Sigmoid colon (tissue), 7 donors: ENCODE data around the gene DDX60. TPM values are rescaled to one million over a fixed set of nuclear protein-coding genes. Genes with fewer than 3 reads are reported as not detected.

ENCODE experiments used
- DNase-seq: peaks from one replicate; pipeline ENCODE4 v3.0.0-alpha.2; 2019
- H3K27ac ChIP-seq, 4 donors: fragments of 200-600 bp; sonication (generic); one replicate each; pipeline ENCODE4 v1.5.1; 2016 to 2019; ENCODE audit warnings: mild to moderate bottlenecking in 1 of 4
- H3K27me3 ChIP-seq, 3 donors: fragments of 200-600 bp; sonication (generic); one replicate each; pipeline ENCODE4 v1.5.1; 2019; ENCODE audit warnings: mild to moderate bottlenecking in 1 of 3
- H3K36me3 ChIP-seq, 4 donors: fragments of 200-600 bp; sonication (generic); one replicate each; pipeline ENCODE4 v1.5.1; 2016 to 2019
- H3K4me1 ChIP-seq, 4 donors: fragments of 200-600 bp; sonication (generic); one replicate each; pipeline ENCODE4 v1.5.1; 2017 to 2019
- H3K4me3 ChIP-seq, 4 donors: fragments of 200-600 bp; sonication (generic); one replicate each; pipeline ENCODE4 v1.5.1; 2017 to 2019; ENCODE audit warnings: mild to moderate bottlenecking in 2 of 4, moderate library complexity in 1 of 4
- H3K9me3 ChIP-seq, 4 donors: fragments of 200-600 bp in 3 of 4; sonication (generic) in 3 of 4; one replicate each; pipeline versions ENCODE4 v1.5.1 to v1.6.1; 2013 to 2019
- EP300 ChIP-seq, 4 donors: sonication (generic); formaldehyde crosslinking; IDR thresholded peaks; one replicate each; pipeline ENCODE4 v1.6.1; 2017; ENCODE audit warnings: antibody characterized with exemption in 4 of 4
- POLR2A ChIP-seq, 2 donors: fragments of 450-650 bp; IDR thresholded peaks; one replicate each; pipeline ENCODE4 v1.6.1; 2016; ENCODE audit warnings: antibody characterized with exemption in 2 of 2, mild to moderate bottlenecking in 2 of 2, moderate library complexity in 2 of 2
- POLR2AphosphoS5 ChIP-seq, 4 donors: sonication (generic); formaldehyde crosslinking; IDR thresholded peaks; one replicate each; pipeline ENCODE4 v1.6.1; 2017; ENCODE audit warnings: antibody characterized with exemption in 4 of 4
- WGBS, 2 donors: extraction: QIAGEN DNeasy Blood & Tissue Kit; methylation state at CpG; one replicate each; pipeline ENCODE4 v1.1.7; 2013; 5-methylcytosine and 5-hydroxymethylcytosine counted together
- intact Hi-C: fragments of 100-400 bp; cut with DNase I; formaldehyde crosslinking; loops from one replicate; pipeline ENCODE4 v1.15.1; 2023
- polyA plus RNA-seq, 3 donors: library from polyadenylated mRNA; stranded (reverse); fragments of 200-250 nt; gene quantifications; one replicate each; pipeline ENCODE4 v1.2.3, GENCODE V29; 2013
- total RNA-seq, 4 donors: library from RNA; depleted of rRNA; stranded (reverse); fragments of >200 nt; gene quantifications; one replicate each; pipeline ENCODE4 v1.1.0, GENCODE V29; 2016
- TF ChIP-seq, protein P1 (sequence below), 4 experiments: fragments of 450-650 bp in 3 of 4; fragments of 200-600 bp in 1 of 4; IDR thresholded peaks; one replicate each; pipeline ENCODE4 v1.5.1; 2016 to 2019; ENCODE audit warnings: antibody characterized with exemption in 4 of 4, mild to moderate bottlenecking in 3 of 4, moderate library complexity in 2 of 4
- donor health status: healthy with polysubstance abuse.
- donor health status: Bipolar disorder and iron deficiency.
- donor health status: healthy.

The DDX60 gene
- total and polyA plus RNA-seq, 7 donors, result 7.2 to 98.5 (median 20.0) TPM

DNA sequence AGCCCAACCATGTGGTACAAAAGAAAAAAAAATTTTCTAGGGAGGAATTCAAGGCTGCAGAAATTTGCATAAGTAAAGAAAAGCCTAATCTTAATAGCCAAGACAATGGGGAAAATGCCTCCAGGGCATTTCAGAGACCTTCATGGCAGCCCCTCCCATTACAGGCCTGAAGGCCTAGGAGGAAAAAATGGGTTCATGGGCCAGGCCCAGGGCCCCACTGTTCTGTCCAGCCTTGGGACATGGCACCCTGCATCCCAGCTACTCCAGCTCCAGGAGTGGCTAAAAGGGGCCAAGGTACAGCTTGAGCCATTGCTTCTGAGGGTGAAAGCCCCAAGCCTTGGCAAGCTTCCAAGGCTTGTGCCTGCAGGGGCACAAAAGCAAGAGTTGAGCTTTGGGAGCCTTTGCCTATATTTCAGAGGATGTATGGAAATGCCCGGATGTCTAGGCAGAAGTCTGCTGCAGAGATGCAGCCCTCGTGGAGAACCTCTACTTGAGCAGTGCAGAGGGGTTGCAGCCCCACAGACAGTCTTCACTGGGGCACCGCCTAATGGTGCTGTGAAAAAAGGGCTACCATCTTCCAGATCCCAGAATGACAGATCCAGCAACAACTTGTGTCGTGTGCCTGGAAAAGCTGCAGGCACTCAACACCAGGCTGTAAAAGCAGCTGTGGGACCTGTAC is 115.2 kb downstream of the DDX60 start:
- Histone ChIP-seq H3K27ac (no peak overlapping the region), H3K9me3 (peaks cover 0 to 17% (median 9%) of the 10 kb centered on the region in 4 donors), H3K27me3 (no peaks in the 10 kb centered on the region), H3K4me3 (no peak overlapping the region), H3K4me1 (no peaks in the 10 kb centered on the region), H3K36me3 (no peaks in the 10 kb centered on the region)
- 94 to 97% methylated on average over 4 of the region's 4 CpGs for WGBS, 2 donors
- intact Hi-C loops, result no loop called here
- TF ChIP-seq, protein P1, sequence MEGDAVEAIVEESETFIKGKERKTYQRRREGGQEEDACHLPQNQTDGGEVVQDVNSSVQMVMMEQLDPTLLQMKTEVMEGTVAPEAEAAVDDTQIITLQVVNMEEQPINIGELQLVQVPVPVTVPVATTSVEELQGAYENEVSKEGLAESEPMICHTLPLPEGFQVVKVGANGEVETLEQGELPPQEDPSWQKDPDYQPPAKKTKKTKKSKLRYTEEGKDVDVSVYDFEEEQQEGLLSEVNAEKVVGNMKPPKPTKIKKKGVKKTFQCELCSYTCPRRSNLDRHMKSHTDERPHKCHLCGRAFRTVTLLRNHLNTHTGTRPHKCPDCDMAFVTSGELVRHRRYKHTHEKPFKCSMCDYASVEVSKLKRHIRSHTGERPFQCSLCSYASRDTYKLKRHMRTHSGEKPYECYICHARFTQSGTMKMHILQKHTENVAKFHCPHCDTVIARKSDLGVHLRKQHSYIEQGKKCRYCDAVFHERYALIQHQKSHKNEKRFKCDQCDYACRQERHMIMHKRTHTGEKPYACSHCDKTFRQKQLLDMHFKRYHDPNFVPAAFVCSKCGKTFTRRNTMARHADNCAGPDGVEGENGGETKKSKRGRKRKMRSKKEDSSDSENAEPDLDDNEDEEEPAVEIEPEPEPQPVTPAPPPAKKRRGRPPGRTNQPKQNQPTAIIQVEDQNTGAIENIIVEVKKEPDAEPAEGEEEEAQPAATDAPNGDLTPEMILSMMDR (IDR thresholded peaks at IDR 0.05), result no peak
- no peak for TF ChIP-seq POLR2A (IDR thresholded peaks at IDR 0.05)
- TF ChIP-seq POLR2AphosphoS5 (IDR thresholded peaks at IDR 0.05), result no peak
- TF ChIP-seq EP300 (IDR thresholded peaks at IDR 0.05), result no peak
- DNase-seq, result no peak

DNA sequence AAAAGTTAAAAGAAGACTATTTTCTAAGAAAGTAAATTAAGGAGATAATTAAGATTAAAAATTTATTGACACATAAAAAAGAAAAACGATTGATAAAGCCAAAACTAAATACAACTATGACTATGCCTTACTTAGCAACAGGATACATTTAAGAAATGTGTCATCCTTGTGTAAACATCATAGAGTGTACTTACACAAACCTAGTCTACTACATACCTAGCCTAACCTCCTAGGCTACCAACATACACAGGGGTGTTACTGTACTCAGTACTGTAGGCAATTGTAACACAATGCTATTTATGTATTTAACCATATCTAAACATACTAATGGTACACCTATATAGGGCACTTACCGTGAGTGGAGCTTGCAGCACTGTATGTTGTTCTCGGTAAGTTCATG is 117.9 kb downstream of the DDX60 start:
- H3K9me3 ChIP-seq, result peaks cover 0 to 17% (median 9%) of the 10 kb centered on the region in 4 donors
- H3K27me3 ChIP-seq, result no peaks in the 10 kb centered on the region
- TF ChIP-seq EP300 (IDR thresholded peaks at IDR 0.05) (no peak), POLR2AphosphoS5 (IDR thresholded peaks at IDR 0.05) (no peak), POLR2A (IDR thresholded peaks at IDR 0.05) (no peak)
- TF ChIP-seq, protein P1 (IDR thresholded peaks at IDR 0.05), result no peak

DNA sequence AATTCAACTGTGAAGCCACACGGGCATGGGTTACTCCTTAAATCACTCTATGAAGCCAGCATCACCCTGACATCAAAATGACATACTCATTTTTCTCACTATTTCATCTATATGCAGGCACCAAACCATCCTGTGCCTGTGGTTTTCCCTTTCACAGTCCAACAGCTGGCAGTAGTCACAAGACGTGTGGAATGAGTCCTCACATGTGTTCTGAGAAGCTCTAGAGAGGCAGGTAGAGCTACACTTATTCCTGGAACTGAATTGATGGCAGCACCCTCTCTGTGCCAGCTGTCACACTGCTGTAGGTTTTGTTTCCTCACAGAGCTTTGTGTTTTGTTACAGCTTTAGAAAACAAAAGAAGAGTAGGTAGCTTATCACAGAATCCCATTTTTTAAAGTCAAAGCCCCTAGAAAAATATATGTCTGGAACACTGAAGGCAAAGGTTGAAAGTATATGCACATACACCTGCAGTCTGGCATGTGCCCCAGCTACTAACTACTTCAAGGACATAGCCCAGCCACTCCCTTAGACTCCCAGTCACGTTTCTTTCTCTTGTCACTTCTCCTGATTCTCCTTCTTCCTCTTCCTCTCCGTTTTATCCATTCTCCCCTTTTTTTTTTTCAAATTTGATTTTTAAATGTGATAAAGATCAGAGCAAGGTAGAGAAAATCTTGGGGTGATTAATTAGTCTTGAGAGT is 119.1 kb downstream of the DDX60 start:
- no peak for DNase-seq
- Histone ChIP-seq H3K4me3 (no peak overlapping the region), H3K36me3 (no peaks in the 10 kb centered on the region), H3K27ac (no peak overlapping the region), H3K27me3 (no peaks in the 10 kb centered on the region), H3K9me3 (peaks cover 0 to 16% (median 9%) of the 10 kb centered on the region in 4 donors), H3K4me1 (no peaks in the 10 kb centered on the region)
- WGBS, 2 donors, result 26 to 54% methylated on average over 4 of the region's 4 CpGs
- TF ChIP-seq POLR2A (IDR thresholded peaks at IDR 0.05) (no peak), POLR2AphosphoS5 (IDR thresholded peaks at IDR 0.05) (no peak), EP300 (IDR thresholded peaks at IDR 0.05) (no peak)
- TF ChIP-seq, protein P1 (IDR thresholded peaks at IDR 0.05), result no peak
- intact Hi-C loops, result no loop called here

More for the DNA sequence above, 117.9 kb downstream of the DDX60 start:
- Histone ChIP-seq H3K4me1 (no peaks in the 10 kb centered on the region), H3K36me3 (no peaks in the 10 kb centered on the region), H3K27ac (no peak overlapping the region), H3K4me3 (no peak overlapping the region)
- intact Hi-C loops, result no loop called here
- DNase-seq, result no peak
- 49 to 79% methylated on average over 3 of the region's 3 CpGs for WGBS, 2 donors

DNA sequence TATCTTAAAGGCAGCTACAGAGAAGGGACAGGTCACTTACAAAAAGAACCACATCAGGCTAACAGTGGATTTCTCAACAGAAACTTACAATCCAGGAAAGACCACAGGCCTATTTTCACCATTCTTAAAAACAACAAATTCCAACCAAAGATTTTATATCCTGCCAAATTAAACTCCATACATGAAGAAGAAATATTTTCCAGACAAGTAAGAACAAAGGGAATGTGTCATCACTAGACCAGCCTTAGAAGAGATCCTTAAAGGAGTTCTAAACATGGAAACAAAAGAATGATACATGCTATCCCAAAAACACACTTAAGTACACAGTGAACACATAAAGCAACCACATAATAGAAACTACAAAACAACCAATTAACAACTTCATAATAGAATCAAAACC is 120.6 kb downstream of the DDX60 start:
- H3K4me3 ChIP-seq, result no peak overlapping the region
- no peaks in the 10 kb centered on the region for H3K36me3 ChIP-seq
- TF ChIP-seq, protein P1 (IDR thresholded peaks at IDR 0.05), result no peak
- intact Hi-C loops, result no loop called here
- no peaks in the 10 kb centered on the region for H3K27me3 ChIP-seq
- DNase-seq, result no peak
- H3K27ac ChIP-seq, result no peak overlapping the region
- no peaks in the 10 kb centered on the region for H3K4me1 ChIP-seq
- peaks cover 0 to 4% (median 2%) of the 10 kb centered on the region in 4 donors for H3K9me3 ChIP-seq
